GM10266 (cell line): ENCODE data around the gene GLIPR1L2.
"Not testable (repeated sequence)": the region's sequence is repeated elsewhere in the genome, so short reads cannot be mapped to it uniquely, and the experiment has no call there.

Experiments
- DNase-seq: peaks from one replicate; pipeline ENCODE4 v3.0.0; 2012; ENCODE audit errors: extremely low spot score
- CTCF ChIP-seq: IDR thresholded peaks from 2 replicates; pipeline ENCODE4 v1.5.1; 2012; ENCODE audit warnings: mild to moderate bottlenecking, low read depth; ENCODE audit not compliant: control insufficient read depth, insufficient read depth; ENCODE audit errors: missing control alignments

The GLIPR1L2 gene

DNA sequence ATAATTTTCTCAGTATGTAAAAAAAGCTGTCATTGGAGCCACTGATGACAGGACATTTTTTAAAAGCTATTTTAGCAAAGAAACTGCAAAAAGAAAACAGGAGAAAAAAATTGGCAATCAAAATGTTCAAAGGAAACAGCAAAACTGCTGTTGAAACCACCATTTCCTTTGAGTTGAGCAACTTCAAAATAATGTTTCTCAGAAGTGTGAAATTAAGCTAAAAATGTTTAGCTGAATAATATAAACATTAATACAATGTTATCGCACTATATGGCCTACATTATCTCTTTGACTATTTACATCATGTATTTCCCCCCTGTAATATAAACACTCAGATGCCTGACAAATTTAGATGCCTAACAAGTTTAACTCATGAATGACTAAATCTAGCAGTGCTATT lies 66.3 kb downstream of the GLIPR1L2 start:
- no peak for DNase-seq

GRCh38 chr12:75457866-75458265 lies 67.0 kb downstream of the GLIPR1L2 start:
- DNase-seq: not testable (repeated sequence)

More for the DNA sequence above, 66.3 kb downstream of the GLIPR1L2 start:
- no peak for TF ChIP-seq CTCF

- DNase-seq: no peak
- TF ChIP-seq CTCF: no peak
These were observed 68.9 kb downstream of the GLIPR1L2 start for GRCh38 chr12:75459755-75460154.

- TF ChIP-seq CTCF: no peak
- DNase-seq: no peak
These were observed 69.3 kb downstream of the GLIPR1L2 start for GRCh38 chr12:75460204-75460603.

GRCh38 chr12:75471902-75472890 lies 81.3 kb downstream of the GLIPR1L2 start:
- no peak for TF ChIP-seq CTCF
- no peak for DNase-seq

GRCh38 chr12:75474116-75474515 lies 83.2 kb downstream of the GLIPR1L2 start:
- no peak for DNase-seq
- TF ChIP-seq CTCF: no peak

- TF ChIP-seq CTCF: no peak
- no peak for DNase-seq
These were observed 85.2 kb downstream of the GLIPR1L2 start for GRCh38 chr12:75476071-75476470.
